Caco-2 (cell line): ENCODE measurements around the gene KDM8. TPM values are rescaled to one million over a fixed set of nuclear protein-coding genes. Genes with fewer than 3 reads are reported as not detected.
"Not testable (repeated sequence)": the region's sequence is repeated elsewhere in the genome, so short reads cannot be mapped to it uniquely, and the experiment has no call there.

Experiments used
- BruUV-seq: library from RNA; stranded (reverse); fragments of 400-500 nt; replicated peaks from 2 replicates; lab custom pipeline; 2021; lab: Mats Ljungman, UMichigan
- CTCF ChIA-PET: fragments of 300-600 bp; sonication (Branson Sonifier 250); formaldehyde crosslinking; loops from one replicate; lab custom pipeline; 2022; ENCODE audit warnings: antibody characterized with exemption; lab: Charles Lee
- POLR2A ChIA-PET: fragments of 300-600 bp; sonication (Branson Sonifier 250); formaldehyde crosslinking; loops from one replicate; lab custom pipeline; 2022; ENCODE audit warnings: antibody characterized with exemption; lab: Charles Lee
- DNase-seq, 2 experiments: peaks; one replicate each; pipeline versions ENCODE4 v3.0.0 to v3.0.0-alpha.2; 2020 to 2022
- H3K27me3 ChIP-seq: replicated peaks from 2 replicates; pipeline ENCODE4 v1.6.0; 2011; ENCODE audit warnings: low read length; ENCODE audit not compliant: control insufficient read depth, insufficient read depth
- H3K36me3 ChIP-seq: 2 replicates; pipeline ENCODE4 v1.5.1; 2011; ENCODE audit warnings: low read length; ENCODE audit not compliant: control insufficient read depth, insufficient read depth
- H3K4me1 ChIP-seq: fragments of 250-450 bp; sonication (Bioruptor Pico); 2 replicates; pipeline ENCODE4 v1.5.1; 2020; ENCODE audit warnings: mild to moderate bottlenecking
- H3K4me3 ChIP-seq: 2 replicates; pipeline ENCODE4 v1.5.1; 2011; ENCODE audit warnings: low read depth, mild to moderate bottlenecking, control low read depth, low read length
- H3K9me3 ChIP-seq: fragments of 250-450 bp; sonication (Bioruptor Pico); 2 replicates; pipeline ENCODE4 v1.5.1; 2020; ENCODE audit warnings: mild to moderate bottlenecking, moderate library complexity
- H3K27ac Mint-ChIP-seq: one replicate; pipeline ENCODE4 v1.8.0; 2022; ENCODE audit warnings: mixed read lengths; ENCODE audit not compliant: unreplicated experiment
- H3K27me3 Mint-ChIP-seq: one replicate; pipeline ENCODE4 v1.8.0; 2022; ENCODE audit warnings: mixed read lengths; ENCODE audit not compliant: insufficient read depth, unreplicated experiment
- H3K36me3 Mint-ChIP-seq: one replicate; pipeline ENCODE4 v1.8.0; 2022; ENCODE audit warnings: mild to moderate bottlenecking, mixed read lengths; ENCODE audit not compliant: insufficient read depth, unreplicated experiment
- H3K4me1 Mint-ChIP-seq: one replicate; pipeline ENCODE4 v1.8.0; 2022; ENCODE audit warnings: low read depth, mixed read lengths; ENCODE audit not compliant: unreplicated experiment
- H3K4me3 Mint-ChIP-seq: one replicate; pipeline ENCODE4 v1.8.0; 2022; ENCODE audit warnings: mild to moderate bottlenecking, moderate library complexity, mixed read lengths; ENCODE audit not compliant: unreplicated experiment
- H3K9me3 Mint-ChIP-seq: one replicate; pipeline ENCODE4 v1.8.0; 2022; ENCODE audit warnings: mixed read lengths; ENCODE audit not compliant: unreplicated experiment
- CTCF ChIP-seq, 2 experiments: fragments of 200-600 bp in 1 of 2; IDR thresholded peaks; 1 replicate in 1 of 2; 2 replicates in 1 of 2; pipeline versions ENCODE4 v1.5.1 to v1.8.0; 2011 to 2022; ENCODE audit warnings: antibody characterized with exemption in 1 of 2, control low read depth in 1 of 2, inconsistent platforms in 1 of 2, low read depth in 1 of 2, low read length in 1 of 2, mild to moderate bottlenecking in 1 of 2, moderate library complexity in 1 of 2; ENCODE audit not compliant: insufficient read depth in 1 of 2, severe bottlenecking in 1 of 2, unreplicated experiment in 1 of 2
- intact Hi-C: fragments of 100-400 bp; cut with micrococcal nuclease; formaldehyde crosslinking; loops from one replicate; pipeline ENCODE4 v1.10.0; 2022; ENCODE audit not compliant: unreplicated experiment
- total RNA-seq: library from RNA; stranded (reverse); gene quantifications from 2 replicates; pipeline ENCODE4 v1.2.3, GENCODE V29; 2022

Gene KDM8
- total RNA-seq, 1 experiment from 2014 or later, result 7.0 TPM

- Mint-ChIP-seq H3K4me1 (no peaks in the 10 kb centered on the region), H3K27me3 (peaks cover 3% of the 10 kb centered on the region), H3K9me3 (no peaks in the 10 kb centered on the region), H3K27ac (no peak overlapping the region), H3K4me3 (no peak overlapping the region), H3K36me3 (peaks cover 10% of the 10 kb centered on the region)
- Histone ChIP-seq H3K9me3 (no peaks in the 10 kb centered on the region), H3K27me3 (no peaks in the 10 kb centered on the region), H3K36me3 (no peaks in the 10 kb centered on the region), H3K4me1 (0 out of 2 replicates have a peak, but pooled peaks cover 10% of the 10 kb centered on the region), H3K4me3 (no peak overlapping the region)
- no TSS peak for BruUV-seq
- intact Hi-C loops, result no loop called here
- CTCF ChIA-PET, result no interaction called here
- TF ChIP-seq CTCF (IDR thresholded peaks at IDR 0.05; ENCODE audit: insufficient read depth in 1 of 2, low read depth in 1 of 2, low read length in 1 of 2, severe bottlenecking in 1 of 2, unreplicated experiment in 1 of 2), result no peak
- POLR2A ChIA-PET, result no interaction called here
- DNase-seq, result no peak
Measured at GRCh38 chr16:27199235-27199586, 4.1 kb upstream of the KDM8 start.

GRCh38 chr16:27199736-27200135, 3.6 kb upstream of the KDM8 start:
- peaks cover 3% of the 10 kb centered on the region for H3K27me3 Mint-ChIP-seq
- H3K36me3 Mint-ChIP-seq, result peaks cover 10% of the 10 kb centered on the region
- H3K27me3 ChIP-seq, result no peaks in the 10 kb centered on the region
- no peaks in the 10 kb centered on the region for H3K9me3 Mint-ChIP-seq
- H3K9me3 ChIP-seq, result no peaks in the 10 kb centered on the region
- H3K4me1 Mint-ChIP-seq, result no peaks in the 10 kb centered on the region
- intact Hi-C loops, result no loop called here
- H3K4me3 Mint-ChIP-seq, result no peak overlapping the region
- no peaks in the 10 kb centered on the region for H3K36me3 ChIP-seq
- H3K4me3 ChIP-seq, result no peak overlapping the region
- H3K4me1 ChIP-seq, result 0 out of 2 replicates have a peak, but pooled peaks cover 13% of the 10 kb centered on the region
- no peak for DNase-seq
- BruUV-seq, result no TSS peak
- no peak for TF ChIP-seq CTCF (IDR thresholded peaks at IDR 0.05; ENCODE audit: insufficient read depth in 1 of 2, low read depth in 1 of 2, low read length in 1 of 2, severe bottlenecking in 1 of 2, unreplicated experiment in 1 of 2)
- CTCF ChIA-PET, result no interaction called here
- H3K27ac Mint-ChIP-seq, result no peak overlapping the region
- POLR2A ChIA-PET, result no interaction called here

- H3K4me1 Mint-ChIP-seq, H3K4me3 ChIP-seq, intact Hi-C loops, DNase-seq, CTCF ChIA-PET, H3K36me3 ChIP-seq, H3K27me3 Mint-ChIP-seq, H3K4me3 Mint-ChIP-seq, H3K9me3 ChIP-seq, H3K9me3 Mint-ChIP-seq, H3K27me3 ChIP-seq, H3K27ac Mint-ChIP-seq, POLR2A ChIA-PET, BruUV-seq: not testable (repeated sequence)
- H3K4me1 ChIP-seq, result peaks cover 14% of the 10 kb centered on the region; the same call in 1 of the 2 replicates
- peaks cover 10% of the 10 kb centered on the region for H3K36me3 Mint-ChIP-seq
Measured at GRCh38 chr16:27200914-27201313, 2.4 kb upstream of the KDM8 start.
